ENCODE data around the gene ZNF175.

ZNF175 gene

DNA sequence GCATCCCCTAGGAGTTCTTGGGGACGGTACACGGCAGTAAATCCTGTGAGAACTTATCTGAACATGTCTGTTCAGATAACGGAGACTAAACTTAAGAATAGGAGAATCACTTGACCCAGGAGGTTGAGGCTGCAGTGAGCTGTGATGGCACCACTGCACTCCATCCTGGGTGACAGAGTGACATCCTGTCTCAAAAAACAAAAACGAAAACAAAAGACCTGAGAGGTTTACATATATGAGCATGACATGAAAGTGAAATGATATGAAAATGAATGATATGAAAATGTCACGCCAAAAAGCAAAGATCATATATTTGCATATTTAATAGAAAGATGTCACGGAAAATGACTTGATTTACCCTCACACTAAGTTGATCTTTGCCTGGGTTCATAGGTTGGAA, 5.8 kb downstream of the ZNF175 start:
- DNase-seq (ENCODE audit: low read depth, low spot score): no peak
- CTCF ChIA-PET: no interaction called here
- TF ChIP-seq, protein P1, sequence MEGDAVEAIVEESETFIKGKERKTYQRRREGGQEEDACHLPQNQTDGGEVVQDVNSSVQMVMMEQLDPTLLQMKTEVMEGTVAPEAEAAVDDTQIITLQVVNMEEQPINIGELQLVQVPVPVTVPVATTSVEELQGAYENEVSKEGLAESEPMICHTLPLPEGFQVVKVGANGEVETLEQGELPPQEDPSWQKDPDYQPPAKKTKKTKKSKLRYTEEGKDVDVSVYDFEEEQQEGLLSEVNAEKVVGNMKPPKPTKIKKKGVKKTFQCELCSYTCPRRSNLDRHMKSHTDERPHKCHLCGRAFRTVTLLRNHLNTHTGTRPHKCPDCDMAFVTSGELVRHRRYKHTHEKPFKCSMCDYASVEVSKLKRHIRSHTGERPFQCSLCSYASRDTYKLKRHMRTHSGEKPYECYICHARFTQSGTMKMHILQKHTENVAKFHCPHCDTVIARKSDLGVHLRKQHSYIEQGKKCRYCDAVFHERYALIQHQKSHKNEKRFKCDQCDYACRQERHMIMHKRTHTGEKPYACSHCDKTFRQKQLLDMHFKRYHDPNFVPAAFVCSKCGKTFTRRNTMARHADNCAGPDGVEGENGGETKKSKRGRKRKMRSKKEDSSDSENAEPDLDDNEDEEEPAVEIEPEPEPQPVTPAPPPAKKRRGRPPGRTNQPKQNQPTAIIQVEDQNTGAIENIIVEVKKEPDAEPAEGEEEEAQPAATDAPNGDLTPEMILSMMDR (IDR thresholded peaks at IDR 0.05; ENCODE audit: insufficient read depth, low read length, missing control alignments): no peak
- no peak overlapping the region for H3K4me3 ChIP-seq (ENCODE audit: low read depth, low read length)
- POLR2A ChIA-PET: no interaction called here

DNA sequence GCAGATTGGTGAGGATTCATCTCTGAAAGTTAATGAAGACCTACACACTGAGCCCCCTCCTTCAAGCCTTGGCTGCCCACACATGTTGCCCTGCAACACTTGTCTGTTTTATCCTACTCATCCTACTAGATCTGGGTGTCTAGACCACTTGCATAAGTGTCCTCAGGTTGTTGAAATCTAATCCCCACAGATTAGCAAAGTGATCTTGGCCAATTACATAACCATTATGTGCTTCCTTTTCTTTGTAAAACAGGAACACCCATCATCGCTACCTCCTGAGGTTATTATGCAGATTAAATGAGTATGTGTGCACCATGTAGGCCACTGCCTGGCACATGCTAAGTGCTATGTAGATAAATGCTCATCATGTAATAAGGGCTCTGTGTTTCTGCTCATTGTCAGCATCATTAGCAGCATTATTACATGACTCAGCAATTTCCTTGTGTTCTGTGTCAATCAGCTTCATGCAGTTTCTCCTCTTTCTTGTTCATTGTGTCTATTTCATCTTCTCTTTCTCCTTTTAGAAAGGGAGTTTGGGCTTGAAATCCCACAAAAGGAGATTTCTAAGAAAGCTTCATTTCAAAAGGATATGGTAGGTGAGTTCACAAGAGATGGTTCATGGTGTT, 15.1 kb downstream of the ZNF175 start:
- ChIA-PET POLR2A (no interaction called here), CTCF (no interaction called here)
- TF ChIP-seq, protein P1 (IDR thresholded peaks at IDR 0.05; ENCODE audit: insufficient read depth, low read length, missing control alignments): no peak
- no peak overlapping the region for H3K4me3 ChIP-seq (ENCODE audit: low read depth, low read length)
- no peak for DNase-seq (ENCODE audit: low read depth, low spot score)

- TF ChIP-seq, protein P1 (IDR thresholded peaks at IDR 0.05; ENCODE audit: insufficient read depth, low read length, missing control alignments): no peak
- POLR2A ChIA-PET: no interaction called here
- CTCF ChIA-PET: no interaction called here
- no peak overlapping the region for H3K4me3 ChIP-seq (ENCODE audit: low read depth, low read length)
- DNase-seq (ENCODE audit: low read depth, low spot score): no peak
These were observed 15.7 kb downstream of the ZNF175 start for GRCh38 chr19:51586799-51587198.

- DNase-seq (ENCODE audit: low read depth, low spot score): no peak
- CTCF ChIA-PET: no interaction called here
- TF ChIP-seq, protein P1 (IDR thresholded peaks at IDR 0.05; ENCODE audit: insufficient read depth, low read length, missing control alignments): no peak
- H3K4me3 ChIP-seq (ENCODE audit: low read depth, low read length): no peak overlapping the region
- POLR2A ChIA-PET: no interaction called here
These were observed 16.4 kb downstream of the ZNF175 start for GRCh38 chr19:51587264-51588191.

GRCh38 chr19:51589511-51589910, 18.4 kb downstream of the ZNF175 start:
- POLR2A ChIA-PET: no interaction called here
- H3K4me3 ChIP-seq (ENCODE audit: low read depth, low read length): no peak overlapping the region
- TF ChIP-seq, protein P1 (IDR thresholded peaks at IDR 0.05; ENCODE audit: insufficient read depth, low read length, missing control alignments): no peak
- DNase-seq (ENCODE audit: low read depth, low spot score): no peak
- CTCF ChIA-PET: no interaction called here

DNA sequence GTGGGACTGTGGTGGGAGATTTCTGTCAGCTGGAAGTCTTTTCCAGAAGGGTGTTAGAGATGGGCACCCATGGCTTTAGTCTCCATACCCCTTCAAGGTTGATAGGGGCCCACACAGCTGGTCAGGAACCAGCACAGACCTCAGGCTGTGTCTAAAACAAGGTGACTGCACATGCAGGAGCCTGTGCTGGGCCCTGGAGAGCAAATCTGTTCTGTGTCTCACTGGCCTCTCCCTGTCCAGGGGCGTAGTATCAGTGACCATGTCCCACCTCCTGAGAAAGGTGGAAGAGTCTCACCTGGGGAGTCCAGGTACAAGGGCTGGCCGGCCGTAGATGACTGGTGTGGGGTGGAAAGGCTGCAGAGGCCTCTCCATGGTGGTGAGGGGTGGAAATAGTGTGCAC, 19.4 kb downstream of the ZNF175 start:
- TF ChIP-seq, protein P1 (IDR thresholded peaks at IDR 0.05; ENCODE audit: insufficient read depth, low read length, missing control alignments): no peak
- H3K4me3 ChIP-seq (ENCODE audit: low read depth, low read length): no peak overlapping the region
- CTCF ChIA-PET: no interaction called here
- POLR2A ChIA-PET: no interaction called here
- DNase-seq (ENCODE audit: low read depth, low spot score): no peak

All from AG04449 (cell line).